ENCODE measurements around the gene TMEM100.
A peak's percentile ranks its signal among the peaks of the same experiment; 100 is the strongest.
"Not testable (repeated sequence)": the region's sequence is repeated elsewhere in the genome, so short reads cannot be mapped to it uniquely, and the experiment has no call there.

TMEM100 gene

GRCh38 chr17:55673743-55674506, 48.7 kb downstream of the TMEM100 start:
- peak; percentile 82 for ATAC-seq (ENCODE audit: low read depth)
- no peaks in the 10 kb centered on the region for H3K9me3 ChIP-seq (ENCODE audit: severe bottlenecking)
- no peak overlapping the region for H3K27ac ChIP-seq (ENCODE audit: poor library complexity, severe bottlenecking)
- no peak for TF ChIP-seq CTCF (IDR thresholded peaks at IDR 0.05; ENCODE audit: poor library complexity, severe bottlenecking)
- no peaks in the 10 kb centered on the region for H3K4me1 ChIP-seq (ENCODE audit: insufficient read depth, poor library complexity, severe bottlenecking)
- DNase-seq (ENCODE audit: low spot score): no peak
- H3K27me3 ChIP-seq (ENCODE audit: insufficient read depth, poor library complexity, severe bottlenecking): peaks cover 3% of the 10 kb centered on the region
- no peak overlapping the region for H3K4me3 ChIP-seq (ENCODE audit: severe bottlenecking)
- no peaks in the 10 kb centered on the region for H3K36me3 ChIP-seq (ENCODE audit: low read depth)

GRCh38 chr17:55672585-55673501, 49.8 kb downstream of the TMEM100 start:
- DNase-seq (ENCODE audit: low spot score) (no peak), ATAC-seq (ENCODE audit: low read depth) (no peak)
- Histone ChIP-seq H3K9me3 (ENCODE audit: severe bottlenecking) (no peaks in the 10 kb centered on the region), H3K27me3 (ENCODE audit: insufficient read depth, poor library complexity, severe bottlenecking) (peaks cover 3% of the 10 kb centered on the region), H3K27ac (ENCODE audit: poor library complexity, severe bottlenecking) (no peak overlapping the region), H3K4me3 (ENCODE audit: severe bottlenecking) (no peak overlapping the region), H3K36me3 (ENCODE audit: low read depth) (no peaks in the 10 kb centered on the region), H3K4me1 (ENCODE audit: insufficient read depth, poor library complexity, severe bottlenecking) (no peaks in the 10 kb centered on the region)
- no peak for TF ChIP-seq CTCF (IDR thresholded peaks at IDR 0.05; ENCODE audit: poor library complexity, severe bottlenecking)

GRCh38 chr17:55672010-55672409, 50.7 kb downstream of the TMEM100 start:
- not testable (repeated sequence) for H3K27me3 ChIP-seq (ENCODE audit: insufficient read depth, poor library complexity, severe bottlenecking); H3K4me1 ChIP-seq (ENCODE audit: insufficient read depth, poor library complexity, severe bottlenecking); ATAC-seq (ENCODE audit: low read depth); DNase-seq (ENCODE audit: low spot score); H3K4me3 ChIP-seq (ENCODE audit: severe bottlenecking); H3K27ac ChIP-seq (ENCODE audit: poor library complexity, severe bottlenecking); H3K36me3 ChIP-seq (ENCODE audit: low read depth); H3K9me3 ChIP-seq (ENCODE audit: severe bottlenecking)
